IPS DF 6.9 (cell line): Measurements from ENCODE around the gene CEACAM16.

Source experiments
- DNase-seq: peaks from one replicate; pipeline ENCODE4 v3.0.0-alpha.2; 2013; ENCODE audit warnings: low read depth, low spot score
- H3K27ac ChIP-seq: one replicate; pipeline ENCODE4 v1.5.1; 2013; ENCODE audit warnings: low read length, control low read depth
- H3K27me3 ChIP-seq: 2 replicates; pipeline ENCODE4 v1.6.1; 2013; ENCODE audit warnings: mild to moderate bottlenecking, low read length; ENCODE audit not compliant: control insufficient read depth, insufficient read depth
- H3K36me3 ChIP-seq: 2 replicates; pipeline ENCODE4 v1.6.1; 2013; ENCODE audit warnings: low read length; ENCODE audit not compliant: control insufficient read depth, insufficient read depth
- H3K4me1 ChIP-seq: 2 replicates; pipeline ENCODE4 v1.6.1; 2013; ENCODE audit warnings: low read length; ENCODE audit not compliant: control insufficient read depth, insufficient read depth
- H3K4me3 ChIP-seq: 2 replicates; pipeline ENCODE4 v1.5.1; 2013; ENCODE audit warnings: mild to moderate bottlenecking, low read length
- H3K9me3 ChIP-seq: 2 replicates; pipeline ENCODE4 v1.6.1; 2013; ENCODE audit warnings: low read length, inconsistent platforms; ENCODE audit not compliant: control insufficient read depth, insufficient read depth
- WGBS: extraction: QIAGEN DNeasy Blood & Tissue Kit; methylation state at CpG from one replicate; pipeline ENCODE4 v1.1.7; 2013; ENCODE audit warnings: mixed read lengths, missing lambda C conversion rate; ENCODE audit not compliant: insufficient read length, insufficient coverage; 5-methylcytosine and 5-hydroxymethylcytosine counted together

Gene CEACAM16

GRCh38 chr19:44752816-44753625, 54.1 kb downstream of the CEACAM16 start:
- Histone ChIP-seq H3K27ac (no peak overlapping the region), H3K36me3 (no peaks in the 10 kb centered on the region), H3K27me3 (peaks cover 39% of the 10 kb centered on the region), H3K9me3 (no peaks in the 10 kb centered on the region), H3K4me1 (peaks cover 5% of the 10 kb centered on the region; the same call in 1 of the 2 replicates), H3K4me3 (peak overlapping the region; percentile 16; the same call in 1 of the 2 replicates)
- DNase-seq, result no peak
- no CpG with 5 or more reads among the region's 18 CpGs for WGBS

GRCh38 chr19:44753626-44753931, 54.6 kb downstream of the CEACAM16 start:
- H3K4me3 ChIP-seq, result peak overlapping the region; percentile 44; the same call in 1 of the 2 replicates
- H3K9me3 ChIP-seq, result no peaks in the 10 kb centered on the region
- no peak for DNase-seq
- WGBS, result no CpG with 5 or more reads among the region's 11 CpGs
- H3K27ac ChIP-seq, result no peak overlapping the region
- peaks cover 6% of the 10 kb centered on the region; the same call in 1 of the 2 replicates for H3K4me1 ChIP-seq
- no peaks in the 10 kb centered on the region for H3K36me3 ChIP-seq
- peaks cover 38% of the 10 kb centered on the region for H3K27me3 ChIP-seq

- peak overlapping the region; percentile 44; the same call in 1 of the 2 replicates for H3K4me3 ChIP-seq
- no peaks in the 10 kb centered on the region for H3K36me3 ChIP-seq
- no CpG with 5 or more reads among the region's 33 CpGs for whole genome bisulfite sequencing
- peaks cover 36% of the 10 kb centered on the region for H3K27me3 ChIP-seq
- H3K27ac ChIP-seq, result no peak overlapping the region
- H3K4me1 ChIP-seq, result peaks cover 6% of the 10 kb centered on the region; the same call in 1 of the 2 replicates
- no peaks in the 10 kb centered on the region for H3K9me3 ChIP-seq
- DNase-seq, result no peak
Measured at GRCh38 chr19:44753932-44754749, 55.2 kb downstream of the CEACAM16 start.

- no CpG with 5 or more reads among the region's 11 CpGs for WGBS
- Histone ChIP-seq H3K9me3 (no peaks in the 10 kb centered on the region), H3K36me3 (no peaks in the 10 kb centered on the region), H3K4me3 (peak overlapping the region; percentile 5; the same call in 1 of the 2 replicates), H3K4me1 (peaks cover 6% of the 10 kb centered on the region; the same call in 1 of the 2 replicates), H3K27me3 (peaks cover 30% of the 10 kb centered on the region), H3K27ac (no peak overlapping the region)
- no peak for DNase-seq
Measured at GRCh38 chr19:44754750-44755080, 55.8 kb downstream of the CEACAM16 start.

- Histone ChIP-seq H3K27ac (no peak overlapping the region), H3K27me3 (peaks cover 27% of the 10 kb centered on the region), H3K9me3 (no peaks in the 10 kb centered on the region), H3K4me1 (peaks cover 6% of the 10 kb centered on the region; the same call in 1 of the 2 replicates), H3K36me3 (no peaks in the 10 kb centered on the region), H3K4me3 (no peak overlapping the region)
- DNase-seq, result no peak
- no CpG with 5 or more reads among the region's 4 CpGs for WGBS
Measured at GRCh38 chr19:44755219-44755618, 56.3 kb downstream of the CEACAM16 start.

- Histone ChIP-seq H3K4me1 (peaks cover 6% of the 10 kb centered on the region; the same call in 1 of the 2 replicates), H3K27ac (no peak overlapping the region), H3K4me3 (no peak overlapping the region), H3K9me3 (no peaks in the 10 kb centered on the region), H3K36me3 (no peaks in the 10 kb centered on the region), H3K27me3 (peaks cover 27% of the 10 kb centered on the region)
- no peak for DNase-seq
- WGBS, result no CpG with 5 or more reads among the region's 7 CpGs
Measured at GRCh38 chr19:44756089-44756562, 57.2 kb downstream of the CEACAM16 start.

GRCh38 chr19:44757057-44757734, 58.2 kb downstream of the CEACAM16 start:
- H3K36me3 ChIP-seq, result no peaks in the 10 kb centered on the region
- peaks cover 27% of the 10 kb centered on the region for H3K27me3 ChIP-seq
- peaks cover 6% of the 10 kb centered on the region; the same call in 1 of the 2 replicates for H3K4me1 ChIP-seq
- no CpG with 5 or more reads among the region's 53 CpGs for WGBS
- no peaks in the 10 kb centered on the region for H3K9me3 ChIP-seq
- no peak for DNase-seq
- peak overlapping the region; percentile 43; the same call in 1 of the 2 replicates for H3K4me3 ChIP-seq
- H3K27ac ChIP-seq, result no peak overlapping the region

GRCh38 chr19:44757735-44758505, 59.0 kb downstream of the CEACAM16 start:
- no peak for DNase-seq
- peaks cover 27% of the 10 kb centered on the region for H3K27me3 ChIP-seq
- no CpG with 5 or more reads among the region's 68 CpGs for WGBS
- H3K4me1 ChIP-seq, result peaks cover 6% of the 10 kb centered on the region; the same call in 1 of the 2 replicates
- H3K9me3 ChIP-seq, result no peaks in the 10 kb centered on the region
- no peaks in the 10 kb centered on the region for H3K36me3 ChIP-seq
- H3K27ac ChIP-seq, result no peak overlapping the region
- H3K4me3 ChIP-seq, result peak overlapping the region; percentile 43; the same call in 1 of the 2 replicates

- no peak for DNase-seq
- peak overlapping the region; percentile 43; the same call in 1 of the 2 replicates for H3K4me3 ChIP-seq
- peaks cover 27% of the 10 kb centered on the region for H3K27me3 ChIP-seq
- H3K4me1 ChIP-seq, result peaks cover 5% of the 10 kb centered on the region; the same call in 1 of the 2 replicates
- no peaks in the 10 kb centered on the region for H3K9me3 ChIP-seq
- no peaks in the 10 kb centered on the region for H3K36me3 ChIP-seq
- H3K27ac ChIP-seq, result no peak overlapping the region
- no CpG with 5 or more reads among the region's 9 CpGs for WGBS
Measured at GRCh38 chr19:44758596-44758995, 59.6 kb downstream of the CEACAM16 start.
